Mesenteric fat pad (tissue), 1 donor: ENCODE data around the gene FAM117B. TPM values are rescaled to one million over a fixed set of nuclear protein-coding genes. Genes with fewer than 3 reads are reported as not detected.
A peak's percentile ranks its signal among the peaks of the same experiment; 100 is the strongest.

Source experiments
- DNase-seq: peaks from one replicate; pipeline ENCODE4 v3.0.0-alpha.2; 2020; ENCODE audit warnings: low spot score
- long read RNA-seq: library from polyadenylated mRNA; unstranded; transcript quantifications from one replicate; pipeline ENCODE4 v2.0.0, GENCODE V29; 2020
- total RNA-seq: library from RNA; stranded (reverse); fragmentation: NEBNext Ultra II Directional; extraction: Animal tissue kit (Norgen Biotek cat#: 25700); gene quantifications from one replicate; pipeline ENCODE4 v1.2.1, GENCODE V29; 2021
- donor health status: DM: yes; HTN: yes; CAD: no.

The FAM117B gene
- 3.3 TPM for total RNA-seq
- long read RNA-seq, partial matches to known transcripts: 0 of 1 reads
- long read RNA-seq, other reads (novel, unspliced or antisense): 1 of 1 reads

GRCh38 chr2:202634556-202635427, at the start of gene FAM117B:
TSS of gene FAM117B (plus strand) at chr2:202634969. CDS start at chr2:202635188, 219 bp downstream.
- DNase-seq: peak; percentile 98

DNA sequence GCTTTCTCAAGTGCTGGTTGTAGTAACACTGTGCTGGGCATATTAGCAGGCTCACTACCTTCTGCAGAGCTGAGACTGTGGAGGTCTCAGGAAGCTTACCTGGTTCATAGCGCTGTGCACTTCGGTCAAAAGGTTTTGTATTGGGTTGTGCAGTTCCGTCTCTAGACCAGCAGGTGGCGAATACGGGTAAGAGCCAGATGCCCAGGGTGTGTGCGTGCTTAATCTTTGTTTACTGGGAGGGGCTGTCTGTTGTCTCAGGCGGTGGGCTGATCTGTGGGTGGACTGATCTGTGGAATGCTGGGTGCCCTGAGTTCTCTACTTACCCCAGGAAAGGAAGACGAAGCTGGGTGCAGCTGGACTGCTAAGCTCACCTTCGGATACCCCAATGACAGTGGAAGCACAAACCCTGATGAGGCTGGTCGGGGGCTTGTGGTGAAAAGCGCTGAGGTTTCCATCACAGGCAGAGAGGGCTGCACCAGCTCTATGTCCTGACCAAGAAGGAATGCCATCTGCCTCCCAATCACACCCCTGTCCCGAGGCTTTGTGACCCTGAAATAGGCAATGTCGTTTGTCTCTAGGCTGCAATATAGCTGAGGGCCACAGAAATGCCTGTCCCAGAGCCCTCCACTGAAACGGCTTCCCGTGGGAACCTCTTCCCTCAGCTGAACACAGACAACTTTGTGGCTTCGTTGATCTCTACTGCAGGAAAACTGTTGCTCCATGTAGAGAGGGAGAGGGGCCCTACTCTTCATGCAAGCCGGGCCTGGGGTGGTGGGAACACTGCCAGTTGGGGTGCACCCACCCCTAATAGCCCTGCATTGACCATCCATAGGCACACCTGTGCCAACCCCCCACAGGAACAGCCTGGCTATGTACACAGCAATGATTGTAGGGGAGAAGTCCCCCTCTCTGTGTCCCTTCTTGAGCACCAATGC, 45.9 kb upstream of the FAM117B start:
- no peak for DNase-seq

- DNase-seq: no peak
Observed at GRCh38 chr2:202589582-202589949, 45.2 kb upstream of the FAM117B start.

DNA sequence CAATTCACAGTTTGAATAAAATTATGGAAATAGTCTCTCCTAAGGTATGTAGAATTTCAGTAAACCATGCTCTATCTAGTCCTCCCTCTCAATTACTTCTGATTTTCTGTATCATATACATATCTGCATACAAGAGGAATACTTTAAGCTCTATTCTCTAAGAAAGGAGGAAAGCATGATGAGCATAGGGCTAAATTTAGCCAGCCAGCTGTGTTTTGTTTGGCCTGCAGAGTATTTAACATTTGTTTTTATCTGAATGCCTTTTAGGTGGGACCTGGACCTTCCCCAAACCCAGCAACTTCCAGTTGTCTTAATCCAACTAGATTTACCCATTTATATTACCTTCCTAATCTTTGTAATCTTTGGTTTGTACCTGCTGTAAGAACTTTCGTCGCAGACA, 42.2 kb upstream of the FAM117B start:
- DNase-seq: no peak

- no peak for DNase-seq
Observed at GRCh38 chr2:202599105-202599504, 35.7 kb upstream of the FAM117B start.

DNA sequence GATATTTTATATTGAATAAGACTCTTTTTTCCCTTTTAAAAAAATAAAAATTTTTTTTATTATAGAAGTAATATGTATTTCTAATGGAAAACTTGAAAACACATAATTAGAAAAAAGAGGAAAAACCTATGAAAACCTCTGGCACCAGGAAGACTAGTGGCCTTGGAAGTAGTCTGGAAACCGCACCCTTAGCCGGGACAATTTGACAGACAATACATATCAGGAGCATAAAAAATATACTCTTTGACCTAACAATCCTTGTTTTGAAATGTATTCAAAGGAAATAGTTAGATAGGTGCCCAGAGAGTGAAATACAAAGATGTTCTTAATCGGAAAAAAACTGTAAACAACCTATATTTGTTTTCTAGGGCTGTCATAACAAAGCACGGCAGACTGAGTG, 34.9 kb upstream of the FAM117B start:
- no peak for DNase-seq

GRCh38 chr2:202604699-202605098, 30.1 kb upstream of the FAM117B start:
- DNase-seq: no peak

- no peak for DNase-seq
Observed at GRCh38 chr2:202605174-202605573, 29.6 kb upstream of the FAM117B start.

GRCh38 chr2:202608142-202608852, 26.5 kb upstream of the FAM117B start:
- no peak for DNase-seq

GRCh38 chr2:202609381-202610145, 25.2 kb upstream of the FAM117B start:
- no peak for DNase-seq

DNA sequence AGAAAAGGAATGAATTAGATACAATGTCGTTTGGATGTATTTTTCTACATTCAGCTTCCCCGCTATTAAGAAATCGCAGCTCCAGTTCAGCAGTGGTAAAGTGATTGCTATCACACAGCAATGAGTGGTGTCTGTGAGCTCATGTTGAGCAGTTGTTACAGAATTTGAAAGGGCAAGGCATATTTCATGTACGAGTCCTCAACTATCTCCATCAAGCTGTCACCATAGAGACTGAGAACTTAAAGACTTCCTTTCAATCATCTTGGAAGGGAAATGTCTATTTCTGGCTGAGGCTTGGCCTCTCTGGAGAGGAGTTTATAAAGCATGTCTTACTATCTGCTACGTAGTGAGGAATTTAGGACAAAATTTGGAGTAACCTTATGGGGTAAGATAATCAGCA, 24.4 kb upstream of the FAM117B start:
- DNase-seq: no peak

DNA sequence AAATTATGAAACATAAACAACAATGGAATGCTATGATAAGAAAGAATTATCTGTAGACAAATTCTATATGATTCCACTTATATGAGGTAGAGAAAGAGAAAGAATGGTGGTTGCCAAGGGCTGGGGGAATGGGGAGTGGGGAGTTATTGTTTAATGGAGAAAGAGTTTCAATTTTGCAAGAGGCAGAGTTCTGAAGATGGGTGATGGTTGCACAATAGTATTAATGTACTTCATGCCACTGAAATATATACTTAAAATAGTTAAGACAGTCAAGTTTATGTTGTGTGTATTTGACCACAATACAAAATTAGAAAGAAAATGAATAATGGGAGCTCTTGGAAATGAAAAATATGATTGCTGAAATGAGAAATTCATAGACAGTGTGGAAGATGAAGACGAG, 22.6 kb upstream of the FAM117B start:
- DNase-seq: no peak

DNA sequence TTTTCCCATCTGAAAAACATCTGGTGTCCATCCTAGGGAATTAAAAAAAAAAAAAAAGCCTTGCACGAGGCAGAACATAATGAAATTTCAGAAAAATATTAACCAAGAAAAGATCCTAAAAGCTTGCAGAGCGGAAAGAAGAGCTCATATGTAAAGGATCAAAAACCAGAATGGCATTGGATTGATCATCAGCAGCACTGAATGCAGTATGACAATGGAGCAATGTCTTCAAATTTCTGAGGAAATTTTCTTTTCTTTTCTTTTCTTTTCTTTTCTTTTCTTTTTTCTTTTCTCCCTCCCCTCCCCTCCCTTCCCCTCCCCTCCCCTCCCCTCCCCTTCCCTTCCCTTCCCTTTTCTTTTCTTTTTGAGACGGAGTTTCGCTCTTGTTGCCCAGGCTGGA, 21.3 kb upstream of the FAM117B start:
- DNase-seq: no peak

- DNase-seq: no peak
Observed at GRCh38 chr2:202624133-202624532, 10.6 kb upstream of the FAM117B start.

GRCh38 chr2:202627042-202627441, 7.7 kb upstream of the FAM117B start:
- no peak for DNase-seq

GRCh38 chr2:202628646-202629198, 6.0 kb upstream of the FAM117B start:
- no peak for DNase-seq

GRCh38 chr2:202632682-202633290, 2.0 kb upstream of the FAM117B start:
- no peak for DNase-seq

- DNase-seq: no peak
Observed at GRCh38 chr2:202633470-202633869, 1.3 kb upstream of the FAM117B start.

DNA sequence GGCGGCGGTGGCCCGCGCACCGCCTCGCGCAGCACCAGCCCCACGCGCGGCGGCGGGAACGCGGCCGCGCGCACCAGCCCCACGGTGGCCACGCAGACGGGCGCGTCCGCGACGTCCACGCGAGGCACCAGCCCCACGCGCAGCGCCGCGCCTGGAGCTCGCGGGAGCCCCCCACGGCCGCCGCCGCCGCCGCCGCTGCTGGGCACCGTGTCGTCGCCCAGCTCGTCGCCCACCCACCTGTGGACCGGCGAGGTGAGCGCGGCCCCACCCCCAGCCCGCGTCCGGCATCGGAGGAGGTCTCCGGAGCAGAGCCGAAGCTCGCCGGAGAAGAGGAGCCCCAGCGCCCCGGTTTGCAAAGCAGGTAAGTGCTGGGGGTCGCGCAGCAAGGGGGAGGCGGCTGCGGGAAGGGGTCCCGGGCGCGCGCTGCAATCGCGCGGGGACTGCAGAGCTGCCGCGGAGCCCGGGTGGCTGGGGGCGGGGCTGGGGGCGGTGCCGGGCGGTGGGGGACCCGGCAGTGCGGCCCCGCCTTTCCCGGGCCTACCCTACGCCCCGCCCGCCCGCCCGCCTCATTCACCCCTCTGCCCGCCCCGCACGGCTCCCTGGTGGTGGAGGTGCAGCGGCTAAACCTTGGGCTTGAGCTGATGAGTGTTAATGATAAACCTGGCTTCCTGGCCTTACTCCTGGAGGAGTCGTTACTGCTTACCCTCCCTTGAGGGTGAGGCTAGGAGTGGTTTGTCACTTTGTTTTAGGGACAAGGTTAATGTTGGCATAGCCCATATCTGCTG, 851 bp downstream of the FAM117B start:
- no peak for DNase-seq
